GM19043 (cell line): ENCODE results near the gene PPOX.

ENCODE experiments used
- ATAC-seq: cut with Tn5 transposase; IDR thresholded peaks from one replicate; pipeline ENCODE4 v1.9.1; 2021; ENCODE audit warnings: low read depth; ENCODE audit not compliant: unreplicated experiment

The PPOX gene

GRCh38 chr1:161145832-161146231 is 20.4 kb upstream of the PPOX start:
- no peak for ATAC-seq

- no peak for ATAC-seq
Observed at GRCh38 chr1:161153176-161153575, 13.1 kb upstream of the PPOX start.

- ATAC-seq = peak; percentile 92
Observed at GRCh38 chr1:161153682-161154337, 12.4 kb upstream of the PPOX start, which contains the start of gene UFC1. TSS of gene UFC1 (plus strand) at chr1:161153978. CDS start at chr1:161153998, 20 bp downstream.

GRCh38 chr1:161157867-161158266 is 8.4 kb upstream of the PPOX start:
- no peak for ATAC-seq

- ATAC-seq = no peak
Observed at GRCh38 chr1:161158316-161159010, 7.8 kb upstream of the PPOX start.

GRCh38 chr1:161159087-161159912 is 6.9 kb upstream of the PPOX start, which contains the start of gene USP21:
TSS of gene USP21 (plus strand) at chr1:161159500. CDS start at chr1:161160641, 1,141 bp downstream.
- ATAC-seq = peak; percentile 92

GRCh38 chr1:161159913-161160243 is 6.3 kb upstream of the PPOX start:
- ATAC-seq = no peak

GRCh38 chr1:161160671-161161145 is 5.5 kb upstream of the PPOX start:
- ATAC-seq = no peak

- ATAC-seq = no peak
Observed at GRCh38 chr1:161161652-161162051, 4.6 kb upstream of the PPOX start.

GRCh38 chr1:161162052-161162451 is 4.2 kb upstream of the PPOX start:
- ATAC-seq = no peak

GRCh38 chr1:161162806-161163205 is 3.4 kb upstream of the PPOX start:
- ATAC-seq = no peak

- ATAC-seq = no peak
Observed at GRCh38 chr1:161163793-161164192, 2.4 kb upstream of the PPOX start.

- ATAC-seq = no peak
Observed at GRCh38 chr1:161164901-161165610, 1.2 kb upstream of the PPOX start.

- no peak for ATAC-seq
Observed at GRCh38 chr1:161166669-161167548, 683 bp downstream of the PPOX start.

- ATAC-seq = no peak
Observed at GRCh38 chr1:161168906-161169305, 2.7 kb downstream of the PPOX start.

GRCh38 chr1:161171191-161171590 is 5.0 kb downstream of the PPOX start:
- ATAC-seq = no peak

GRCh38 chr1:161171696-161172095 is 5.5 kb downstream of the PPOX start:
- no peak for ATAC-seq

- no peak for ATAC-seq
Observed at GRCh38 chr1:161172349-161172748, 6.1 kb downstream of the PPOX start.

- ATAC-seq = no peak
Observed at GRCh38 chr1:161172776-161173376, 6.7 kb downstream of the PPOX start.
